ENCODE results near the gene CYB561D2.

The CYB561D2 gene

GRCh38 chr3:50395070-50395860 lies 44.6 kb downstream of the CYB561D2 start:
- DNase-seq = no peak

- DNase-seq = no peak
Observed at GRCh38 chr3:50396502-50396901, 45.8 kb downstream of the CYB561D2 start.

- DNase-seq = no peak
Observed at GRCh38 chr3:50401978-50402595, 51.4 kb downstream of the CYB561D2 start.

All from stimulated activated CD8-positive, alpha-beta memory T cell treated with anti-CD3 and anti-CD28 coated beads, Interleukin-4, amount 100 ng/mL, for 48 hours (primary cell).